MG63 (cell line): ENCODE data around the gene XIRP1. TPM values are rescaled to one million over a fixed set of nuclear protein-coding genes. Genes with fewer than 3 reads are reported as not detected.

Experiments
- DNase-seq: peaks from one replicate; pipeline ENCODE4 v3.0.0-alpha.2; 2020
- H3K27me3 ChIP-seq: fragments of 250-450 bp; sonication (Bioruptor Pico); 2 replicates; pipeline ENCODE4 v1.5.1; 2020; ENCODE audit warnings: mild to moderate bottlenecking, moderate library complexity
- H3K36me3 ChIP-seq: fragments of 250-450 bp; sonication (Bioruptor Pico); 2 replicates; pipeline ENCODE4 v1.5.1; 2020; ENCODE audit warnings: mild to moderate bottlenecking, moderate library complexity
- H3K4me3 ChIP-seq: fragments of 250-450 bp; sonication (Bioruptor Pico); 2 replicates; pipeline ENCODE4 v1.5.1; 2020; ENCODE audit warnings: mild to moderate bottlenecking, moderate library complexity
- H3K9me3 ChIP-seq: fragments of 250-450 bp; sonication (Bioruptor Pico); 2 replicates; pipeline ENCODE4 v1.5.1; 2020; ENCODE audit warnings: mild to moderate bottlenecking, moderate library complexity
- total RNA-seq: library from RNA; depleted of rRNA; stranded (reverse); fragments of >200 nt; shearing (Covaris generic); gene quantifications from 2 replicates; pipeline ENCODE4 v1.2.3, GENCODE V29; 2014; ENCODE audit warnings: low replicate concordance

Gene XIRP1
- total RNA-seq, 1 experiment from 2014 or later = not detected

DNA sequence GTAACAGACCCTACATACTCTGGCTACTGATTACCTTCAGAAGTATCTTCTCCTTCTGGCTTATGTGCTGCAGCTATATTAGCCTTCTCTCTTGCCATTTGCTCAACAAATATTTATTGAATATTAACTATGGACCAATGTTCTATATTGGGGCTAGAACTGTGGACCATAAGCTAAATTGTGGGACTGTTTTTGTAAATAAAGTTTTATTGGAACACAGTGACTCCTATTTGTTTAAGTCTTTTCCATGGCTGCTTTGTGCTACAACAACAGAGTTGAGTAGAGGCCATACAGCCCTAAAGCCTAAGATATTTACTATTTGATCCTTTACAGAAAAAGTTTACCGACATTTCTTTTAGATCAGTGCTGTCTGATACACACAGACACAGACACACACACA is 20.3 kb upstream of the XIRP1 start:
- H3K27me3 ChIP-seq = no peaks in the 10 kb centered on the region
- H3K36me3 ChIP-seq = no peaks in the 10 kb centered on the region
- no peak for DNase-seq
- H3K9me3 ChIP-seq = no peaks in the 10 kb centered on the region
- H3K4me3 ChIP-seq = no peak overlapping the region

DNA sequence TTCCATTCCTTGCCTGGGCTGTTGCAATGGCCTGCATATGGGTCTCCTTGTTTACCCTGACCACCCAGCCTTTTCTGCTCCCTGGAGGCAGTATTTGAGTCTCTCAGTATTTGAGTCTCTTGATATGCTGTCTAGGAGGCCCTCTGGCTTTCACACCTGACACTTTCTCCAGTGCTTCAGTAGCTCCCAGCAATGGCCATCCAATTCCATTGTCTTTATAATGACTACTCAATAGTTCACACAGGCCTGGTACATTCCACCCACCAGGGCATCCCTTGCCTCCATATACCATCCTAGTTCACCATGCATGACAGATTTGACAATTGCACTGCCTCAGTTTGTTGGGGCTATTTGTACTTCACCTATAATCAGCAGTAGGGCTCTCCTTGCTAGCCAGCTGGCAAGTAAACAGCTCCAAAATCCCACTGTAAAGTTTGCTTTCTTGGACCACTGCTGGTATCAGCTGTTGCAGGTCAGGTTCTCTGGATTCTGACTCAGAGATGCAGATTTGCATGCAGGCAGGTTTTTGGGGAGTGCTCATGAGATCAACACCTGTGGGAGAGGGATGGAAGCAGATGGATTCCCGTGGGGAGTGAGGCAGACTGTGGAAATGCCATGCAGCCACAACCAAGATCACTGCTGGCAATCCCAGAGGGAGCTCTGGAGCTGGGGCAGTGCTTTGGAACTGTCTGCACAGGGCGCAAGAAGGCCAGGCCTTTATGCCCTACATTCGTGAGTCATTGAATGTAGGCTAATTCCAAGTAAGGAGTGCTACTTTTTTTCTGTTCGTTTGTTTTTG is 19.1 kb upstream of the XIRP1 start:
- no peaks in the 10 kb centered on the region for H3K27me3 ChIP-seq
- no peaks in the 10 kb centered on the region for H3K36me3 ChIP-seq
- no peak overlapping the region for H3K4me3 ChIP-seq
- DNase-seq = no peak
- no peaks in the 10 kb centered on the region for H3K9me3 ChIP-seq

DNA sequence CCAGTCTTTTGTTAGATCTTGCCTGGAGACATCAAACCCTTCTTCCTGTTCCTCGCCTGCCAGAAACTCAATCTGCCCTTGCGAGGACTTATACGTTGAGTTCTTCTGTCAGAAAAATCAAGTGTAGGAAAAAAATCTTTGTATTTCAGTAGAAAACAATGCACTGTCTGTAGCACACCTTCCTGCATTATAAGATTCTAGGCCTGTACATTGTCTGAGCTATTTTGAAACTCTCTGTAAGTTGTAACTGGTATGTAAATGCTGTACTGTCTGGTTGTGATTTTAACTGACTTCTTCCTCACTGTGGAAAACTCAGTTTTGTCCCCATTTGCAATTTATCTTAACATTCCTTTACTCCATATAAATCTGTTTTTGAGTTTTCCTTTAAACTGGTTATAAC is 17.7 kb upstream of the XIRP1 start:
- H3K9me3 ChIP-seq = no peaks in the 10 kb centered on the region
- H3K4me3 ChIP-seq = no peak overlapping the region
- H3K27me3 ChIP-seq = no peaks in the 10 kb centered on the region
- no peaks in the 10 kb centered on the region for H3K36me3 ChIP-seq
- DNase-seq = no peak

DNA sequence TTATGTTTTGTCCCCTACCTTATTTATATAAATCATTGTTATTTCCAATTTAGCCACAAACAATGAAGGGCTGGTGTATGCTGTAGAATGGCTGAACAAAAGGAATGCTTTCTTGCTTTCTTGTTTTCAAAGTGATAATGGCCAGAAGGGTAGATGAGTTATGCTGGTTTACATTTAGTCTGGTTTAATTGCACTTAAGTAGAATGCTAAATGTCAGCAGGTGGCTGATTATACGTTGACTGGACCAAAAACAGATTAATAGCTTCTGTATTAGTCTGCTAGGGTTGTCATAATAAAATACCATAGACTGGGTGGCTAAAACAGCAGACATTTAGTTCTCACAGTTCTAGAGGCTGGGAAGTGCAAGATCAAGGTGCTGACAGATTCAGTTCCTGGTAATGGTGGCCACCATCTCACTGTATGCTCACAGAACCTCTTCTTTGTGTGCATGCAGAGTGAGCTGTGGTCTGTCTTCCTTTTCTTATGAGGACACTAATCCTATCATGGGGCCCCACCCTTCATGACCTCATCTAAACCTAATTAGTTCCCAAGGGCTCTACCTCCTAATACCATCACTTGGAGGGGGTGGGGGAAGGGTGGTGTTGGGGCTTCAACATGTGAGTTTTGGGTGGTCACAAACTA is 17.1 kb upstream of the XIRP1 start:
- H3K36me3 ChIP-seq = no peaks in the 10 kb centered on the region
- H3K9me3 ChIP-seq = no peaks in the 10 kb centered on the region
- DNase-seq = no peak
- no peaks in the 10 kb centered on the region for H3K27me3 ChIP-seq
- H3K4me3 ChIP-seq = no peak overlapping the region

DNA sequence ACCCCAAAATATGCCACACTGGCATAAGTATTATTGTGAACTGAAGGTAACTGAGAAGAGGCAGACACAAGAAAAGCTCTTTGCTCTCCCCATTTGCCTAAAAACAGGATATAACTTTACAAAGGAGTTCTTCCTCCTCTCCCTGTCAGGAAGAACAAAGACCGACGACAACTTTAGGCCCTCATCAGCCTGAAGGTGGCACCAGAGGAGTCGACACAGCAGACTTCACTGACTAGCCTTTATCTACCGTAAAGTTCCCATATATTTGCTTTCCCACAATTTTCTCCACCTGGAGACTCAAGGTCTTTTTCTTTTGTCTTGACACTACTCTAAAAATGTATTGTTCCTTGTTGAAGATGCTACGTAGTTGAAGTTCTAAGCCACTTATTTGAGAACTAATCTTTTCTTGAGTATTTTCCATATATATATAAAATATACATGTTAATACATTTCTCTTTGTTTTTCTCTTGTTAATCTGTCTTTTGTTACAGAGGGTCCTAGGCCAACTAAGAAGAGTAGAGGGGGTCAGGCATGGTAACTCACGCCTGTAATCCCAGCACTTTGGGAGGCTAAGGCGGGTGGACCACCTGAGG is 16.2 kb upstream of the XIRP1 start:
- Histone ChIP-seq H3K27me3 (no peaks in the 10 kb centered on the region), H3K4me3 (no peak overlapping the region), H3K9me3 (no peaks in the 10 kb centered on the region), H3K36me3 (no peaks in the 10 kb centered on the region)
- peak; percentile 14 for DNase-seq

DNA sequence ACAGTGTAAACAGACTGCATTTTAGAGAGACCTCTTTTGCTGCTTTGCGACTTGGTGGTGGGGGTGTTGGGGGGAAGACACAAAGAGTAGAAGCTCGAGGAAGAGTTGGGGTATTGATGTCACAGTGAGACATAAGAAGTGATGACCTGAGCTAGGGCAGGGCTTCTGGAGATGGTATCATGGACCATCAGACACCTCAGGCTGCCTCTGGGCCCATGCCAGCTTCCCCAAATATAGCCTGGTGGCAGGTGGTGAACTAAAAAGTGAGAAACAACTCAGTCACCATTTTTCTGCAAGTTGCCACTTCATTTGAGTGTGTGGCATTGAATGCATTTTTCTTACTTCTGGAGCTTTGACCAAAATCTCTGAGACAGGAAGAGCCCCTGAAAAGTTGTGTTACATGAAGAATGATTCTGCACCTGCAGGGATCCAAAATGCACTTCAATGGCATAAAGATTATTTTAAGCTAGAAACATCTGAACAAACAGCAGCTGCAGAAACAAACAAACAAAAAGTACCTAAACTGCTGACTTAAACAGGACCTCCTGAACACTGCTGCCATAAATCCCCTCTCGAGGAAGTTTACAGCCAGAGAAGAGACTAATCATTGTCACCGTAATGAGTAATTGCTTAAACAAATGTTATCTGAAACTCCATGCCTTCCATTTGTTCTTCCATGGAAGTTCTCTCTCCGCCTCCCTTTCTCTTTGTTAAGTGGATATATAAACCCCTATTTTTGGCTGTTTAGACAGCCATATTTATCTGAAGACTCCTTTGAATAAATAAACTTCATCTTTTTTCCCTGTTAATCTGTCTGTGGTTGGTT is 15.2 kb upstream of the XIRP1 start:
- no peak for DNase-seq
- Histone ChIP-seq H3K9me3 (no peaks in the 10 kb centered on the region), H3K36me3 (no peaks in the 10 kb centered on the region), H3K4me3 (no peak overlapping the region), H3K27me3 (peaks cover 3% of the 10 kb centered on the region; the same call in 1 of the 2 replicates)

DNA sequence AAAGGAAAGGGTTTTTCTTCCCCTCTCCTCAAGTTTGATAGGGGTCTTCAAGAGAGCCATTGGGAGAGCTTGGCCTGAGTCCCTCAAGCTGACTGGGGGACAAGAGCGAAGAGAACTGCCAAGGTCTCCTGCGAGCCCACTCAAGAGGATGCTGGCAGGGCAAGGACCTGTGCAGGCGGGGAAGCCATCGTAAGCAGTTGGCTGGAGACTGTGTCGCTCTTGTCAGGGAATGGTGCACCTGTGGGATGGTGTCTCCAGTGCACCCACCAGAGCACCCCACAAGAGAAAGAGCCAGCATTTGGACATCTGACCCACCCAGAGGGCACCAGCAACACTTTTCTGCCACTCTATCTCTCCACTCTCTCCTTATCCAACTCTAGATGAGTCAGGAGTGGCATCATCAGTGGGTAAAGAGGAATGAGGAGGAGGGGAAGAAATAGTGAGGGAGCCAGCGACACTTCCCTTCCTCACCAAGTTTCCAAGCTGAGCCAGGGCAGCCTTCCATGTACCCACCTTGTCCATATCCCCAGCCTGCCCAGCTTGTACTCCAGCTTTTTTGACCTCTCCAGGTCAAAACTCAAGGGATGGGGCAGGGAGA is 13.6 kb upstream of the XIRP1 start:
- DNase-seq = no peak
- Histone ChIP-seq H3K36me3 (no peaks in the 10 kb centered on the region), H3K27me3 (peaks cover 3% of the 10 kb centered on the region; the same call in 1 of the 2 replicates), H3K9me3 (no peaks in the 10 kb centered on the region), H3K4me3 (no peak overlapping the region)

DNA sequence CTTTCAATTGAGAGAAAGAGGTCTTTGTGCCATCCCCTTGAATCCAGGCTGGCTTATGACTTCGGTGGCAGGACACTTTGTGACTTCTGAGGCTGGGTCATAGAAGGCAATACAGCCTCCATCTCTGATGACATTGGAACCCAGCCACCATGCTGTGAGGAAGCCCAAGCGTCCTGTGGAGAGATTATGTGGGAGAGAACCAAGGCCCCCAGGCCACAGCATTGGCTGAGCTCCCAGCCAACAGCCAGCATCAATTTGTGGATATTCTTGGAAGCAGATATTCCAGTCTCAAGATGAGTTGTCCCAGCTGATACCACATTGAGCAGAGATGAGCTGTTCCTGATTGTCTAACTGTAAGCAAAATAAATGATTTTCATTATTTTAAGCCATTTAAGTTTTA is 12.7 kb upstream of the XIRP1 start:
- Histone ChIP-seq H3K27me3 (peaks cover 3% of the 10 kb centered on the region; the same call in 1 of the 2 replicates), H3K9me3 (no peaks in the 10 kb centered on the region), H3K36me3 (no peaks in the 10 kb centered on the region), H3K4me3 (no peak overlapping the region)
- DNase-seq = no peak

DNA sequence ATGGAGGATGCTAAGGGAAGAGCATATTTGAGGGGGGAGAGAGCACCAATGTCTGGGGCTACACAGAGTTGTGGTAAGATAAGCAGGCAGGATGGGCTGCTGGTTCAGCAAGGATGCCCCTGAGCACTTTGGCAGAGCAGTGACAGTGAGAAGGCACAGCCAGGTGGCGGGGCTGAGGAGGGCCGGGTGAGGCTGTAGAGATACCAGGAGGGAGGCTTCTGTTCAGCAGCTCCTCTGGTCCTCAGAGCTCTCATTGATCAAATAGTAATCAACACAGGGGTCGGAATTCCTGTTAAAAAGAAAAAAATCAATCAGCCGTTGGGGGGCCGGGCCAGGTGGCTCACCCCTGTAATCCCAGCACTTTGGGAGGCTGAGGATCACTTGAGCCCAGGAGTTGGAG is 11.5 kb upstream of the XIRP1 start:
- H3K9me3 ChIP-seq = no peaks in the 10 kb centered on the region
- H3K27me3 ChIP-seq = peaks cover 3% of the 10 kb centered on the region; the same call in 1 of the 2 replicates
- DNase-seq = no peak
- no peaks in the 10 kb centered on the region for H3K36me3 ChIP-seq
- H3K4me3 ChIP-seq = no peak overlapping the region

DNA sequence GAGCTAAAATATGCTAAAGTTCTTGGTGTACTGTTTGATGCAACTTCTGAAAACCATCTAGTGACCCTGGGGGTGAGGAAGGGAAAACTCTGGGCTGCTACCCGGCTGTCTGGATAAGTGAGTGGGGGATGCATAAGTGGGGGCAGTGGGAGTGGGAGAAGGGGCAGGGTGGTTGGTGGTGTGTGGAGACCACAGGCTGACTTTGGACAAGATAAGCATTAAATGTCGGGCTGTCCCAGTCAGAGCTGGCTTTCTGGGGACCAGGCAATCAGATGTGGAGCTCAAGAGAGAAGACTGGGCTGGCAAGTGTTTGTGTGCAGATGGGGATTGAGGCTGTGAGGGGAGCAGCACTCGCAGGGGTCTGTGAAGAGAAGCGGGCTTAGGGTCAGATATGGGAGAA is 11.0 kb upstream of the XIRP1 start:
- no peak overlapping the region for H3K4me3 ChIP-seq
- H3K9me3 ChIP-seq = no peaks in the 10 kb centered on the region
- H3K27me3 ChIP-seq = peaks cover 3% of the 10 kb centered on the region; the same call in 1 of the 2 replicates
- H3K36me3 ChIP-seq = no peaks in the 10 kb centered on the region
- DNase-seq = no peak

DNA sequence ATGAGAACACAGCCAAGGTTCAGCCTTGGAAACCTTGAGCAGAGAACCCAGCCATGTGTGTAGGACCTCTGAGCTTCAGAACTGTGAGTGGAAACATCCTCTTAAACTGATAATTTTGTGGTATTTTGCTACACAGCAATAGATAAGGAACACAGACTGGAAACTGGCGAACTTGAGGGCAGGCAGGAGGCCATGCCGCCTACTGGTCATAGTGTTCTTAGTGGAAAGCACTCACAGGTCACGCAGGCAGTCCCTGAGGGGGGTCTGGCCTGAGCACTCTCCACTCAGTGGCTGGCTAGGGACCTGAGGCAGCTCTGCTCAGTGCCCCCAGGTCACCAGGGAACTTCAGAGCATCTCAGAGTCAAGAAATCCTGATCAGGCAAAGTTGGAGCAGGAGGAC is 9.7 kb upstream of the XIRP1 start:
- no peak for DNase-seq
- Histone ChIP-seq H3K4me3 (no peak overlapping the region), H3K9me3 (no peaks in the 10 kb centered on the region), H3K27me3 (peaks cover 3% of the 10 kb centered on the region; the same call in 1 of the 2 replicates), H3K36me3 (no peaks in the 10 kb centered on the region)

DNA sequence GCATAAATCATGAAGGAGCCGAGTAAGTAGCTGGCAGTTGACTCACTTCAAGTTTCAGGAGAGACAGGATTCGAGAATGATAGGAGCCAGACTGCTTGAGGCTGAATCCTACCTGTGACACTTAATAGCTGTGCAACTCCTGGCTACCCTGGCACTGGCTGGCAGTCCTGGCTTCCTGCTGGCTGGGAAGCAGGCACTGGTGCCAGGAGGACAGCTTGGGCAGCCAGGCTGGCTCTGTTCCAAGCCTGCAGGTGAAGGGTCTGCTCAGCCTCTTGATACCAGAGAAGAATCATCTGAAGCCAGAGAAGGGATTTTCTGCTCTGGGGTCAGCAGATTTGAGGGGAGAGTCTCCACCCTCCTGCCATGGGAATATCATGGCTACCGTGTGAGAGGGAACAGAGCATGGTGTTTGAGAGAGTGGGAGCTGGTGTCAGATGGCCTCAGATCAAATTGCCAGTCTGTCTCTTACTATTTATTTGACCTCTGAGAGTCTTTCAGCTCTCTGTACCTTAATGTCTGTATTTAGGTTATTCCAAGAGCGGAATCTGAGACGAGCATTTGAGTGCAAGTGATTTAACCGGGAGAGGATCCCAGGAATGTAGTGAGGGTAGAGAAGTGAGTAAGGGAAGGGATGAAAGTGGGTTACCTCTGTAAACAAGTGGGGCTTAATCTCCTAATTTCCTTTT is 4.4 kb upstream of the XIRP1 start:
- DNase-seq = no peak
- Histone ChIP-seq H3K9me3 (no peaks in the 10 kb centered on the region), H3K27me3 (no peaks in the 10 kb centered on the region), H3K4me3 (no peak overlapping the region), H3K36me3 (no peaks in the 10 kb centered on the region)

DNA sequence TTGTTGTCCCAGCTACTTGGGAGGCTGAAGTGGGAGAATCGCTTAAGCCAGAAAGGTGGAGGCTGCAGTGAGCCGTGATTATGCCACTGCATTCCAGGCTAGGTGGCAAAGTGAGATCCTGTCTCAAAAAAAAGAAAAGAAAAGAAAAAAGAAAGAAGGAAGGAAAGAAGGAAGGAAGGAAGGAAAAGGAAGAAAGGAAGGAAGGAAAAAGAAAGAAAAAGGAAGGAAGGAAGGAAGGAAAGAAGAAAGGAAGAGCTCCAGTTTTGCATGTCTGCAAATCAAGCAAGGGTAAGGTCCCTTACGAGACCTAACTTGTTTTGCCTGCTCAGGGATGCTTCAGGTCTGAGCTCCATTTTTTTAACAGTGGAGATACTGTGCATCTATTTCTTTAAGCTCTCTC is 3.6 kb upstream of the XIRP1 start:
- H3K4me3 ChIP-seq = no peak overlapping the region
- H3K27me3 ChIP-seq = no peaks in the 10 kb centered on the region
- no peaks in the 10 kb centered on the region for H3K36me3 ChIP-seq
- H3K9me3 ChIP-seq = no peaks in the 10 kb centered on the region
- no peak for DNase-seq

DNA sequence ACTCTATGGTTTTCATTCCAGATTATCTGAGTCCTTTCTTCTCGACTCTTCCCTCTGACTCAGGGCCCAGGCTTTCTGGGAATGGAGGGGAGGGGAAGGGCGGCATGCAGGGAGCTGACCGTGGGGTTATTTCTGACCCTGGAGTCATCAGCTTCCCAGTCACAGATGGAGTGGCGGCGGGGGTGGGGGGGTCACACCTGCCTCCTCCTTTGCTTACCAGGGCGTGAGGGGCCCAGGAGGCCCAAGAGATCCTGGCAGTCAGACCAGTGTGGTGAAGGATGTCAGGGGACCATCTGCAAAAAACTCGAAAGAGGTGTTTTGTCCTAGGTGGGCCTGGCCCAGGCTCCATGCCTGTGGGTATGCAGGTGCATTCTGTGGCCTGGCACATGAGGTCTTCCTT is 996 bp upstream of the XIRP1 start:
- Histone ChIP-seq H3K9me3 (no peaks in the 10 kb centered on the region), H3K4me3 (no peak overlapping the region)
- DNase-seq = no peak

DNA sequence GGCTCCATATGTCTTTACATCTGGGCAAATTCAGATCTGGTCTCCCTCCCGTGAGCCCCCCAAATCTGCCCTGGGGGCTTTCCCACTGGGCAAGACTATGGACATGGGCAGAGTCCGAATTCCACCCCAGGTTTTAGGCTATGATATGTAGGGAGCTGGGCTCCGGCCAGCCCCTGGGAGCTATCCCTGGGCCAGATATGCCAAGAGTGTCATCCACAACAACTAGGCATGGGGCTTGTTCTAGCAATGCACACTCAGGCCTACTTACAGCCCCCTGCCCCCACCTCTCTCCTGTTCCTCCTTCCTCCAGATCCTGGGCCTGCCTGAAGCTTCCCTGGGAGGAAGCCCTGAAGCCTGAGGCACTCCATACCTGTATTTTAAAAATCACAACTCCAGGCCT is 622 bp downstream of the XIRP1 start:
- no peaks in the 10 kb centered on the region for H3K9me3 ChIP-seq
- no peak overlapping the region for H3K4me3 ChIP-seq
- H3K27me3 ChIP-seq = no peaks in the 10 kb centered on the region
- DNase-seq = no peak
- no peaks in the 10 kb centered on the region for H3K36me3 ChIP-seq

More for the DNA sequence above, 996 bp upstream of the XIRP1 start:
- Histone ChIP-seq H3K27me3 (no peaks in the 10 kb centered on the region), H3K36me3 (no peaks in the 10 kb centered on the region)

DNA sequence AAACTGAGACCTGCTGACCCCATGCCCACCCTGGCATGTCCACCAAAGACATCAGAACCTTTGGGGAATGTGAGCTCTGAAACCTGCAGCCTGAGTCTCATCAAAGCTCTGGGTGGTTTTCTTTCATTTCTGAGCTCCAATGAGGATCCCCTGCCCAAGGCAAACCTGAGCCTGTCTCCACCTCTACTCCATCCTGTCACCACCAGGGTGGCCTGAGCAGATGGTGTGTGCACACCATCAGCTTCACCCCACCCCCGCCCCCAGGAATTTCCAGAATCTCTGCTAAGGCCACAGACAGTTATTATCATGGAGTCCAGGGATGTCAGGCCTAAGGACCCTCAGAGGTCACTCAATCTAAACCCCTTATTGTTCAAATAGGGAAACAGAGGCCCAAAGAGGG is 1.3 kb downstream of the XIRP1 start:
- no peaks in the 10 kb centered on the region for H3K27me3 ChIP-seq
- no peaks in the 10 kb centered on the region for H3K9me3 ChIP-seq
- no peaks in the 10 kb centered on the region for H3K36me3 ChIP-seq
- no peak overlapping the region for H3K4me3 ChIP-seq
- no peak for DNase-seq
